Effector memory CD4-positive, alpha-beta T cell (primary cell): ENCODE results near the gene GRID1.

Experiments
- DNase-seq, 3 donors: peaks; one replicate each; pipeline ENCODE4 v3.0.0-alpha.2; 2020
- H3K27ac ChIP-seq: 2 replicates; pipeline ENCODE4 v1.7.0; 2013; ENCODE audit warnings: mild to moderate bottlenecking, low read length, moderate library complexity; ENCODE audit not compliant: insufficient read depth, poor library complexity, severe bottlenecking
- H3K27me3 ChIP-seq: replicated peaks from 2 replicates; pipeline ENCODE4 v1.7.0; 2013; ENCODE audit warnings: mild to moderate bottlenecking, low read length; ENCODE audit not compliant: insufficient read depth, control insufficient read depth, poor library complexity, severe bottlenecking
- H3K36me3 ChIP-seq: 2 replicates; pipeline ENCODE4 v1.7.0; 2013; ENCODE audit warnings: mild to moderate bottlenecking, low read length, moderate library complexity; ENCODE audit not compliant: control insufficient read depth, insufficient read depth
- H3K4me1 ChIP-seq: 2 replicates; pipeline ENCODE4 v1.7.0; 2013; ENCODE audit warnings: low read length, mild to moderate bottlenecking; ENCODE audit not compliant: control insufficient read depth, insufficient read depth, poor library complexity, severe bottlenecking
- H3K4me3 ChIP-seq: 2 replicates; pipeline ENCODE4 v1.7.0; 2013; ENCODE audit warnings: low read length, low read depth, mild to moderate bottlenecking; ENCODE audit not compliant: insufficient read depth, poor library complexity, severe bottlenecking
- H3K9me3 ChIP-seq: 2 replicates; pipeline ENCODE4 v1.7.0; 2013; ENCODE audit warnings: mild to moderate bottlenecking, low read length, moderate library complexity; ENCODE audit not compliant: control insufficient read depth

Gene GRID1

GRCh38 chr10:85601526-85601925, 765.1 kb downstream of the GRID1 start:
- Histone ChIP-seq H3K27me3 (no peaks in the 10 kb centered on the region), H3K4me1 (peaks cover 8% of the 10 kb centered on the region), H3K36me3 (no peaks in the 10 kb centered on the region), H3K27ac (no peak overlapping the region), H3K4me3 (no peak overlapping the region), H3K9me3 (no peaks in the 10 kb centered on the region)
- no peak for DNase-seq

- no peaks in the 10 kb centered on the region for H3K27me3 ChIP-seq
- H3K27ac ChIP-seq: no peak overlapping the region
- H3K36me3 ChIP-seq: no peaks in the 10 kb centered on the region
- DNase-seq: no peak
- peaks cover 8% of the 10 kb centered on the region for H3K4me1 ChIP-seq
- H3K4me3 ChIP-seq: no peak overlapping the region
- H3K9me3 ChIP-seq: no peaks in the 10 kb centered on the region
These were observed 765.9 kb downstream of the GRID1 start for GRCh38 chr10:85600744-85601081.

- no peak overlapping the region for H3K27ac ChIP-seq
- no peak for DNase-seq
- no peaks in the 10 kb centered on the region for H3K9me3 ChIP-seq
- peaks cover 8% of the 10 kb centered on the region for H3K4me1 ChIP-seq
- H3K27me3 ChIP-seq: no peaks in the 10 kb centered on the region
- no peaks in the 10 kb centered on the region for H3K36me3 ChIP-seq
- no peak overlapping the region for H3K4me3 ChIP-seq
These were observed 766.4 kb downstream of the GRID1 start for GRCh38 chr10:85600026-85600743.

GRCh38 chr10:85599081-85599480, 767.5 kb downstream of the GRID1 start:
- Histone ChIP-seq H3K27me3 (no peaks in the 10 kb centered on the region), H3K36me3 (no peaks in the 10 kb centered on the region), H3K4me3 (no peak overlapping the region), H3K27ac (no peak overlapping the region), H3K4me1 (peaks cover 16% of the 10 kb centered on the region), H3K9me3 (no peaks in the 10 kb centered on the region)
- DNase-seq: no peak

- Histone ChIP-seq H3K4me1 (peaks cover 19% of the 10 kb centered on the region), H3K27me3 (no peaks in the 10 kb centered on the region), H3K36me3 (no peaks in the 10 kb centered on the region), H3K27ac (no peak overlapping the region), H3K9me3 (no peaks in the 10 kb centered on the region), H3K4me3 (no peak overlapping the region)
- no peak for DNase-seq
These were observed 767.9 kb downstream of the GRID1 start for GRCh38 chr10:85598646-85599045.

- H3K4me1 ChIP-seq: peaks cover 11% of the 10 kb centered on the region
- H3K36me3 ChIP-seq: no peaks in the 10 kb centered on the region
- H3K4me3 ChIP-seq: no peak overlapping the region
- no peak overlapping the region for H3K27ac ChIP-seq
- H3K27me3 ChIP-seq: no peaks in the 10 kb centered on the region
- no peak for DNase-seq
- H3K9me3 ChIP-seq: no peaks in the 10 kb centered on the region
These were observed 769.6 kb downstream of the GRID1 start for GRCh38 chr10:85597006-85597405.

- no peak for DNase-seq
- Histone ChIP-seq H3K27me3 (no peaks in the 10 kb centered on the region), H3K27ac (no peak overlapping the region), H3K9me3 (no peaks in the 10 kb centered on the region), H3K36me3 (no peaks in the 10 kb centered on the region), H3K4me1 (peaks cover 11% of the 10 kb centered on the region), H3K4me3 (no peak overlapping the region)
These were observed 770.2 kb downstream of the GRID1 start for GRCh38 chr10:85596389-85596788.

GRCh38 chr10:85594239-85594638, 772.4 kb downstream of the GRID1 start:
- H3K4me3 ChIP-seq: no peak overlapping the region
- H3K27ac ChIP-seq: no peak overlapping the region
- H3K27me3 ChIP-seq: no peaks in the 10 kb centered on the region
- DNase-seq: no peak
- no peaks in the 10 kb centered on the region for H3K9me3 ChIP-seq
- H3K4me1 ChIP-seq: peaks cover 11% of the 10 kb centered on the region
- H3K36me3 ChIP-seq: no peaks in the 10 kb centered on the region

GRCh38 chr10:85593226-85593772, 773.3 kb downstream of the GRID1 start:
- Histone ChIP-seq H3K27ac (no peak overlapping the region), H3K4me1 (peaks cover 11% of the 10 kb centered on the region), H3K9me3 (no peaks in the 10 kb centered on the region), H3K27me3 (no peaks in the 10 kb centered on the region), H3K36me3 (no peaks in the 10 kb centered on the region), H3K4me3 (no peak overlapping the region)
- DNase-seq: no peak

GRCh38 chr10:85581371-85581770, 785.2 kb downstream of the GRID1 start:
- no peaks in the 10 kb centered on the region for H3K27me3 ChIP-seq
- H3K27ac ChIP-seq: no peak overlapping the region
- no peak for DNase-seq
- H3K9me3 ChIP-seq: no peaks in the 10 kb centered on the region
- no peak overlapping the region for H3K4me3 ChIP-seq
- no peaks in the 10 kb centered on the region for H3K36me3 ChIP-seq
- H3K4me1 ChIP-seq: no peaks in the 10 kb centered on the region
